ENCODE measurements around the gene OVCH2. TPM values are rescaled to one million over a fixed set of nuclear protein-coding genes. Genes with fewer than 3 reads are reported as not detected.

OVCH2 gene
- polyA plus RNA-seq, 3 donors = not detected

GRCh38 chr11:7642747-7643146 is 63.5 kb downstream of the OVCH2 start:
- no peaks in the 10 kb centered on the region for H4K20me1 ChIP-seq (ENCODE audit: insufficient read depth, low read length)
- H3K4me3 Mint-ChIP-seq = no peak overlapping the region
- peaks cover 92 to 94% of the 10 kb centered on the region in 2 donors for H3K36me3 Mint-ChIP-seq
- H2AFZ ChIP-seq (ENCODE audit: insufficient read depth, low read depth, low read length, poor library complexity, severe bottlenecking) = no peak overlapping the region
- no peak overlapping the region for H3K27ac ChIP-seq (ENCODE audit: low read depth in 1 of 2, low read length in 2 of 2)
- no peak for DNase-seq
- H3K4me1 Mint-ChIP-seq = peaks cover 3% of the 10 kb centered on the region
- H3K27me3 ChIP-seq (ENCODE audit: control insufficient read depth in 2 of 2, insufficient read depth in 2 of 2, low read length in 2 of 2) = no peaks in the 10 kb centered on the region
- no peak overlapping the region for H3K27ac Mint-ChIP-seq
- peaks cover 0 to 5% (median 2%) of the 10 kb centered on the region in 3 donors for H3K27me3 Mint-ChIP-seq (ENCODE audit: low read depth in 3 of 3)
- H3K36me3 ChIP-seq (replicated peaks in 1 of 2; ENCODE audit: control insufficient read depth in 1 of 2, insufficient read depth in 2 of 2, low read length in 2 of 2) = peaks cover 64 to 97% of the 10 kb centered on the region in 2 donors
- no peaks in the 10 kb centered on the region for H3K4me1 ChIP-seq (ENCODE audit: control insufficient read depth in 1 of 2, insufficient read depth in 2 of 2, low read length in 2 of 2)
- no peaks in the 10 kb centered on the region for H3K9me3 ChIP-seq (replicated peaks in 1 of 2; ENCODE audit: control insufficient read depth in 1 of 2, insufficient read depth in 1 of 2, low read length in 2 of 2)
- H3K9ac ChIP-seq (ENCODE audit: insufficient read depth, low read length, poor library complexity, severe bottlenecking) = no peak overlapping the region
- H3K9me3 Mint-ChIP-seq = peaks cover 0 to 2% (median 0%) of the 10 kb centered on the region in 7 donors
- H3K79me2 ChIP-seq (ENCODE audit: insufficient read depth, low read length) = no peaks in the 10 kb centered on the region
- no peak overlapping the region for H3K4me3 ChIP-seq (replicated peaks in 1 of 3; ENCODE audit: low read depth in 2 of 3, low read length in 3 of 3)
- WGBS (ENCODE audit: insufficient coverage) = 67% methylated on average over 3 of the region's 4 CpGs
- intact Hi-C loops (cut with micrococcal nuclease) = no loop called here
- no peak for TF ChIP-seq CTCF (IDR thresholded peaks at IDR 0.05)
- H3K4me2 ChIP-seq (replicated peaks; ENCODE audit: extremely low read depth, low read length, poor library complexity, severe bottlenecking) = no peak overlapping the region

GRCh38 chr11:7640816-7641215 is 65.5 kb downstream of the OVCH2 start:
- Histone ChIP-seq H3K9ac (ENCODE audit: insufficient read depth, low read length, poor library complexity, severe bottlenecking) (no peak overlapping the region), H3K4me3 (replicated peaks in 1 of 3; ENCODE audit: low read depth in 2 of 3, low read length in 3 of 3) (no peak overlapping the region), H3K9me3 (replicated peaks in 1 of 2; ENCODE audit: control insufficient read depth in 1 of 2, insufficient read depth in 1 of 2, low read length in 2 of 2) (no peaks in the 10 kb centered on the region), H3K4me2 (replicated peaks; ENCODE audit: extremely low read depth, low read length, poor library complexity, severe bottlenecking) (no peak overlapping the region), H3K27ac (ENCODE audit: low read depth in 1 of 2, low read length in 2 of 2) (no peak overlapping the region), H2AFZ (ENCODE audit: insufficient read depth, low read depth, low read length, poor library complexity, severe bottlenecking) (no peak overlapping the region), H3K36me3 (replicated peaks in 1 of 2; ENCODE audit: control insufficient read depth in 1 of 2, insufficient read depth in 2 of 2, low read length in 2 of 2) (peaks cover 83 to 99% of the 10 kb centered on the region in 2 donors), H3K4me1 (ENCODE audit: control insufficient read depth in 1 of 2, insufficient read depth in 2 of 2, low read length in 2 of 2) (no peaks in the 10 kb centered on the region), H4K20me1 (ENCODE audit: insufficient read depth, low read length) (no peaks in the 10 kb centered on the region), H3K79me2 (ENCODE audit: insufficient read depth, low read length) (no peaks in the 10 kb centered on the region), H3K27me3 (ENCODE audit: control insufficient read depth in 2 of 2, insufficient read depth in 2 of 2, low read length in 2 of 2) (no peaks in the 10 kb centered on the region)
- H3K27ac Mint-ChIP-seq = no peak overlapping the region
- peaks cover 0 to 5% (median 4%) of the 10 kb centered on the region in 3 donors for H3K27me3 Mint-ChIP-seq (ENCODE audit: low read depth in 3 of 3)
- H3K36me3 Mint-ChIP-seq = peaks cover 92 to 95% of the 10 kb centered on the region in 2 donors
- peaks cover 0 to 2% (median 0%) of the 10 kb centered on the region in 7 donors for H3K9me3 Mint-ChIP-seq
- H3K4me1 Mint-ChIP-seq = peaks cover 3% of the 10 kb centered on the region
- TF ChIP-seq CTCF (IDR thresholded peaks at IDR 0.05) = no peak
- no peak overlapping the region for H3K4me3 Mint-ChIP-seq
- DNase-seq = no peak
- 83% methylated on average over 1 of the region's 6 CpGs for whole genome bisulfite sequencing (ENCODE audit: insufficient coverage)
- intact Hi-C loops (cut with micrococcal nuclease) = no loop called here

Measured in CD14-positive monocyte (primary cell).